Upper lobe of left lung (tissue), 6 donors: ENCODE measurements around the gene SSC5D. TPM values are rescaled to one million over a fixed set of nuclear protein-coding genes. Genes with fewer than 3 reads are reported as not detected.

ENCODE experiments used
- ATAC-seq, 2 donors: fragments of 200-7000 bp; cut with Tn5 transposase; one replicate each; pipeline ENCODE4 v1.9.1; 2022; ENCODE audit warnings: mild to moderate bottlenecking in 2 of 2, moderate library complexity in 2 of 2; ENCODE audit not compliant: low FRiP score in 2 of 2
- DNase-seq, 2 donors: peaks; one replicate each; pipeline ENCODE4 v3.0.0-alpha.2; 2019 to 2020
- H3K27ac ChIP-seq, 4 donors: fragments of 200-600 bp; sonication (generic); one replicate each; pipeline ENCODE4 v1.5.1; 2016 to 2019
- H3K27me3 ChIP-seq, 4 donors: fragments of 200-600 bp; sonication (generic); one replicate each; pipeline ENCODE4 v1.5.1; 2017 to 2019
- H3K36me3 ChIP-seq, 4 donors: fragments of 200-600 bp; sonication (generic); one replicate each; pipeline ENCODE4 v1.5.1; 2016 to 2019
- H3K4me1 ChIP-seq, 4 donors: fragments of 200-600 bp; sonication (generic); one replicate each; pipeline ENCODE4 v1.5.1; 2018 to 2019
- H3K4me3 ChIP-seq, 4 donors: fragments of 200-600 bp; sonication (generic); one replicate each; pipeline ENCODE4 v1.5.1; 2017 to 2019; ENCODE audit warnings: mild to moderate bottlenecking in 2 of 4, moderate library complexity in 1 of 4
- H3K9me3 ChIP-seq, 4 donors: fragments of 200-600 bp; sonication (generic); one replicate each; pipeline ENCODE4 v1.5.1; 2018 to 2019
- CTCF ChIP-seq, 6 experiments: fragments of 450-650 bp in 4 of 6; fragments of 200-600 bp in 2 of 6; sonication (generic) in 2 of 6; IDR thresholded peaks; one replicate each; pipeline ENCODE4 v1.5.1; 2016 to 2019; ENCODE audit warnings: antibody characterized with exemption in 6 of 6
- EP300 ChIP-seq, 4 donors: sonication (generic); formaldehyde crosslinking; IDR thresholded peaks; one replicate each; pipeline ENCODE4 v1.5.1; 2017; ENCODE audit warnings: antibody characterized with exemption in 4 of 4, control low read depth in 2 of 4
- POLR2A ChIP-seq, 4 donors: fragments of 450-650 bp; IDR thresholded peaks; one replicate each; pipeline ENCODE4 v1.5.1; 2016 to 2017; ENCODE audit warnings: antibody characterized with exemption in 4 of 4, mild to moderate bottlenecking in 2 of 4
- POLR2AphosphoS5 ChIP-seq, 2 donors: sonication (generic); formaldehyde crosslinking; IDR thresholded peaks; one replicate each; pipeline ENCODE4 v1.5.1; 2017; ENCODE audit warnings: antibody characterized with exemption in 2 of 2
- WGBS, 2 donors: methylation state at CpG; one replicate each; pipeline ENCODE4 v1.1.5; 2017 to 2018; 5-methylcytosine and 5-hydroxymethylcytosine counted together
- total RNA-seq, 6 donors: library from RNA; depleted of rRNA in 4 of 6; stranded (reverse); fragments of >200 nt in 4 of 6; gene quantifications; one replicate each; pipeline versions ENCODE4 v1.1.0 to v1.2.1, GENCODE V29; 2016 to 2021
- donor health status: DM: no; HTN: no; CAD: no; lungs with moderate emphysema.
- donor health status: DM: no; HTN: yes; CAD: no; lungs with severe emphysema.

Gene SSC5D
- total RNA-seq, 6 donors from 2014 or later = 0.39 to 10.1 (median 6.7) TPM

GRCh38 chr19:55539090-55539984 is 51.1 kb downstream of the SSC5D start:
- no peak for ATAC-seq
- Histone ChIP-seq H3K27me3 (no peaks in the 10 kb centered on the region), H3K9me3 (no peaks in the 10 kb centered on the region), H3K4me3 (no peak overlapping the region), H3K27ac (no peak overlapping the region), H3K36me3 (no peaks in the 10 kb centered on the region), H3K4me1 (no peaks in the 10 kb centered on the region)
- no peak for DNase-seq
- TF ChIP-seq CTCF (IDR thresholded peaks at IDR 0.05) (no peak), EP300 (IDR thresholded peaks at IDR 0.05) (no peak), POLR2AphosphoS5 (IDR thresholded peaks at IDR 0.05) (no peak), POLR2A (IDR thresholded peaks at IDR 0.05) (no peak)
- WGBS, 2 donors = 77 to 81% methylated on average over 32 to 33 of the region's 33 CpGs

DNA sequence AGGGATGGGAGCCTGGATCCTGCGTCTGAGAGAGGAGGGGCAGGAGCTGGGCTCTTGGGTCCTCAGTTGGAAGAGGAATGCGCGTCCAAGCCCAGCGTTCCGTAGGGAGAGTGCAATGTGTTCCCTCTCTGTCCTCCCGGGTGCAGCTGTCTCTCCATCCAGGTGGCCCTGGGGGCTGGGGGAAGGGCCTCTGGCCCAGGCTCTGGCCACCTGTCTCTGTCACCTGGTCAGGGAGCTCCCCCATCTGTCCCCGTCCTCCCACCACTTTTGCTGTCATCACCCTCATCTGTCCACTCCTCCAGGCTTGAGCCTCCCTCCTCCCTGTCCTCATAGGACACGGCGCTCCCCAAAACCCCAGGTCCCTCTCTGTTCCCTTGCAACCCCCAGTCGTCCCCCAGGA is 52.4 kb downstream of the SSC5D start:
- Histone ChIP-seq H3K27me3 (no peaks in the 10 kb centered on the region), H3K4me3 (no peak overlapping the region), H3K4me1 (peaks cover 0 to 4% (median 0%) of the 10 kb centered on the region in 4 donors), H3K36me3 (no peaks in the 10 kb centered on the region), H3K27ac (no peak overlapping the region), H3K9me3 (no peaks in the 10 kb centered on the region)
- ATAC-seq (no peak), DNase-seq (no peak)
- 57 to 60% methylated on average over 10 of the region's 10 CpGs for WGBS, 2 donors
- TF ChIP-seq POLR2AphosphoS5 (IDR thresholded peaks at IDR 0.05) = no peak
- TF ChIP-seq POLR2A (IDR thresholded peaks at IDR 0.05) = no peak
- TF ChIP-seq CTCF (IDR thresholded peaks at IDR 0.05) = no peak
- TF ChIP-seq EP300 (IDR thresholded peaks at IDR 0.05) = no peak

DNA sequence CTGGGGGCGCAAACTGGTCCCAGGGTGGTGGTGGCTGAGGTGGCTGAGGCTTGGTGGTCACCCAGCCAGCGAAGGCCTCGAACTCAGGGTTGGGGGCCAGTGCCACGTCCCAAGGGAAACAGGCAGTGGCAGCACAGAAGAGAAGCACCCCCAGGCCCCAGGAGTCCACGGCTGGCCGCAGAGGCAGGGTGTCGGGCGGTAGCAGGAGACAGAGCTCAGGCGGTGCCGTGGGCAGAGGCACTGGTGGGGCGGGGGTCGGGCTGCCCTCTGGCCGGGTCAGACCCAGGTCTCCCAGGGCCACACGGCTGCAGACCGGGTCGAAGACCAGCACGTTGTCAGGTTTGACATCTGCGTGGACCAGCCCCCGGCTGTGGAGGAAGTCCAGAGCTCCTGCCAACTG is 52.9 kb downstream of the SSC5D start:
- no peak for ATAC-seq
- no peak for DNase-seq
- no peak overlapping the region for H3K27ac ChIP-seq
- TF ChIP-seq POLR2AphosphoS5 (IDR thresholded peaks at IDR 0.05) (no peak), EP300 (IDR thresholded peaks at IDR 0.05) (no peak), CTCF (IDR thresholded peaks at IDR 0.05) (no peak), POLR2A (IDR thresholded peaks at IDR 0.05) (no peak)
- no peaks in the 10 kb centered on the region for H3K9me3 ChIP-seq
- peaks cover 0 to 6% (median 0%) of the 10 kb centered on the region in 4 donors for H3K4me1 ChIP-seq
- no peak overlapping the region for H3K4me3 ChIP-seq
- WGBS, 2 donors = 78 to 83% methylated on average over 9 to 19 of the region's 19 CpGs
- H3K36me3 ChIP-seq = no peaks in the 10 kb centered on the region
- no peaks in the 10 kb centered on the region for H3K27me3 ChIP-seq

- peaks cover 0 to 17% (median 0%) of the 10 kb centered on the region in 4 donors for H3K4me1 ChIP-seq
Measured at GRCh38 chr19:55542292-55542855, 54.1 kb downstream of the SSC5D start.

GRCh38 chr19:55543567-55543966 is 55.3 kb downstream of the SSC5D start:
- DNase-seq = no peak
- Histone ChIP-seq H3K4me1 (peaks cover 0 to 23% (median 0%) of the 10 kb centered on the region in 4 donors), H3K27me3 (no peaks in the 10 kb centered on the region), H3K27ac (no peak overlapping the region), H3K9me3 (no peaks in the 10 kb centered on the region), H3K4me3 (no peak overlapping the region), H3K36me3 (no peaks in the 10 kb centered on the region)
- WGBS, 2 donors = 74 to 78% methylated on average over 5 of the region's 5 CpGs
- TF ChIP-seq POLR2A (IDR thresholded peaks at IDR 0.05) (no peak), POLR2AphosphoS5 (IDR thresholded peaks at IDR 0.05) (no peak)
- ATAC-seq = no peak

More at GRCh38 chr19:55542292-55542855, 54.1 kb downstream of the SSC5D start:
- no peak for DNase-seq
- no peak for ATAC-seq
- Histone ChIP-seq H3K9me3 (no peaks in the 10 kb centered on the region), H3K27me3 (no peaks in the 10 kb centered on the region), H3K4me3 (no peak overlapping the region), H3K27ac (no peak overlapping the region), H3K36me3 (no peaks in the 10 kb centered on the region)
- TF ChIP-seq POLR2AphosphoS5 (IDR thresholded peaks at IDR 0.05) = no peak
- no peak for TF ChIP-seq EP300 (IDR thresholded peaks at IDR 0.05)
- no peak for TF ChIP-seq POLR2A (IDR thresholded peaks at IDR 0.05)
- 85 to 92% methylated on average over 7 of the region's 7 CpGs for WGBS, 2 donors
